Liver (tissue), 9 donors: Measurements from ENCODE around the gene STIM2. TPM values are rescaled to one million over a fixed set of nuclear protein-coding genes. Genes with fewer than 3 reads are reported as not detected.

Experiments used
- DNase-seq: peaks from one replicate; pipeline ENCODE4 v3.0.0-alpha.2; 2017; ENCODE audit warnings: low spot score
- H3K27ac ChIP-seq, 2 donors: one replicate each; pipeline ENCODE4 v1.7.0; 2013; ENCODE audit warnings: inconsistent platforms in 2 of 2, low read length in 2 of 2, control low read depth in 1 of 2, low read depth in 1 of 2, mild to moderate bottlenecking in 1 of 2
- H3K27me3 ChIP-seq, 4 donors: one replicate each; pipeline versions ENCODE4 v1.6.1 to v1.7.0; 2013; ENCODE audit warnings: low read length in 3 of 4, inconsistent platforms in 1 of 4, mild to moderate bottlenecking in 1 of 4, moderate library complexity in 1 of 4; ENCODE audit not compliant: control insufficient read depth in 4 of 4, insufficient read depth in 4 of 4
- H3K36me3 ChIP-seq, 4 donors: one replicate each; pipeline versions ENCODE4 v1.6.1 to v1.7.0; 2013; ENCODE audit warnings: low read length in 3 of 4, mild to moderate bottlenecking in 3 of 4, low read depth in 1 of 4, moderate library complexity in 1 of 4; ENCODE audit not compliant: control insufficient read depth in 4 of 4, insufficient read depth in 3 of 4
- H3K4me1 ChIP-seq, 4 donors: one replicate each; pipeline versions ENCODE4 v1.6.1 to v1.7.0; 2013; ENCODE audit warnings: low read length in 3 of 4, mild to moderate bottlenecking in 3 of 4, moderate library complexity in 1 of 4; ENCODE audit not compliant: control insufficient read depth in 4 of 4, insufficient read depth in 4 of 4
- H3K4me3 ChIP-seq, 3 donors: one replicate each; pipeline versions ENCODE4 v1.6.1 to v1.7.0; 2013; ENCODE audit warnings: low read length in 3 of 3, control low read depth in 1 of 3, low read depth in 1 of 3, mild to moderate bottlenecking in 1 of 3
- H3K9ac ChIP-seq, 2 donors: one replicate each; pipeline ENCODE4 v1.7.0; 2013; ENCODE audit warnings: low read length in 2 of 2, mild to moderate bottlenecking in 2 of 2, moderate library complexity in 2 of 2, control low read depth in 1 of 2, low read depth in 1 of 2
- H3K9me3 ChIP-seq, 4 donors: one replicate each; pipeline versions ENCODE4 v1.6.1 to v1.7.0; 2013; ENCODE audit warnings: low read length in 3 of 4; ENCODE audit not compliant: control insufficient read depth in 4 of 4
- ATF3 ChIP-seq: IDR thresholded peaks from 2 replicates; pipeline ENCODE4 v1.6.1; 2016; ENCODE audit warnings: antibody characterized with exemption
- EGR1 ChIP-seq, 2 donors: IDR thresholded peaks; 2 replicates each; pipeline ENCODE4 v1.6.1; 2016 to 2018; ENCODE audit warnings: antibody characterized with exemption in 2 of 2, low read depth in 2 of 2
- FOXA2 ChIP-seq: IDR thresholded peaks from 2 replicates; pipeline ENCODE4 v1.6.1; 2016; ENCODE audit warnings: antibody characterized with exemption
- GABPA ChIP-seq, 2 donors: IDR thresholded peaks in 1 of 2; conservative IDR thresholded peaks in 1 of 2; 2 replicates each; pipeline ENCODE4 v1.6.1; 2016; ENCODE audit warnings: antibody characterized with exemption in 2 of 2, mild to moderate bottlenecking in 1 of 2, moderate library complexity in 1 of 2
- HNF4A ChIP-seq, 2 donors: conservative IDR thresholded peaks; 2 replicates each; pipeline ENCODE4 v1.6.1; 2016; ENCODE audit warnings: antibody characterized with exemption in 2 of 2, mild to moderate bottlenecking in 2 of 2
- HNF4G ChIP-seq: IDR thresholded peaks from 2 replicates; pipeline ENCODE4 v1.6.1; 2016; ENCODE audit warnings: antibody characterized with exemption
- NR2F2 ChIP-seq: IDR thresholded peaks from 2 replicates; pipeline ENCODE4 v1.6.1; 2016; ENCODE audit warnings: antibody characterized with exemption
- REST ChIP-seq: IDR thresholded peaks from 2 replicates; pipeline ENCODE4 v1.6.1; 2016; ENCODE audit warnings: antibody characterized with exemption, mild to moderate bottlenecking
- RXRA ChIP-seq, 2 donors: IDR thresholded peaks; 2 replicates each; pipeline ENCODE4 v1.6.1; 2017 to 2018; ENCODE audit warnings: antibody characterized with exemption in 2 of 2, mild to moderate bottlenecking in 1 of 2
- SP1 ChIP-seq: IDR thresholded peaks from 2 replicates; pipeline ENCODE4 v1.6.1; 2018; ENCODE audit warnings: antibody characterized with exemption, mild to moderate bottlenecking
- TAF1 ChIP-seq: conservative IDR thresholded peaks from 2 replicates; pipeline ENCODE4 v1.6.1; 2016; ENCODE audit warnings: antibody characterized with exemption, mild to moderate bottlenecking
- YY1 ChIP-seq: IDR thresholded peaks from 2 replicates; pipeline ENCODE4 v1.6.1; 2016; ENCODE audit warnings: antibody characterized with exemption, mild to moderate bottlenecking
- WGBS: extraction: QIAGEN DNeasy Blood & Tissue Kit; methylation state at CpG from one replicate; pipeline ENCODE4 v1.1.7; 2013; 5-methylcytosine and 5-hydroxymethylcytosine counted together
- polyA plus RNA-seq, 2 donors: library from polyadenylated mRNA; stranded (reverse) in 1 of 2; unstranded in 1 of 2; fragments of 200-250 nt in 1 of 2; fragments of >200 nt in 1 of 2; fragmentation: Nextera tagmentation in 1 of 2; extraction: Ambion mirVana in 1 of 2; gene quantifications; one replicate each; pipeline versions ENCODE4 v1.2.1 to v1.2.3, GENCODE V29; 2013 to 2015
- total RNA-seq, 2 donors: library from RNA; depleted of rRNA; stranded (reverse); fragments of >200 nt; gene quantifications; one replicate each; pipeline ENCODE4 v1.2.3, GENCODE V29; 2014
- TF ChIP-seq, protein P1 (sequence below): IDR thresholded peaks from 2 replicates; pipeline ENCODE4 v1.6.1; 2016; ENCODE audit warnings: antibody characterized with exemption
- TF ChIP-seq, protein P2 (sequence below): IDR thresholded peaks from 2 replicates; pipeline ENCODE4 v1.6.1; 2016; ENCODE audit warnings: antibody characterized with exemption
- donor health status: healthy.
- donor health status: healthy.
- donor health status: healthy.
- donor health status: healthy.
- donor health status: healthy.

Gene STIM2
- total and polyA plus RNA-seq, 4 donors, result 5.4 to 11.1 (median 6.9) TPM

DNA sequence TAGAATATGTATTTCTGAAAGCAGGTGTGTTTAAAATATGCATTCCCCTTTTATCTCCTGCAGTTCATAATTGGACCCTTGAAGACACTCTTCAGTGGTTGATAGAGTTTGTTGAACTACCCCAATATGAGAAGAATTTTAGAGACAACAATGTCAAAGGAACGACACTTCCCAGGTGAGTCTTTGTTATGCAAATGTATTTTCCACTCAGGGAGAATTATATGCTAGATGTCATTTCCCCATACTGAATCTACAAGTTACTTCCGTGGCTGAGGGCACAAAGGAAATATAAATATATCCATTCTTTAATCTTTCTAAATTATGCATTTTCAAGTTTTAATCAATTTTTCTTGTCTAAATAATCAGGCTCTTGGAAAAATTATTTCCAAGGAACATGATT, 134.7 kb downstream of the STIM2 start:
- H3K36me3 ChIP-seq, result no peaks in the 10 kb centered on the region
- peaks cover 0 to 7% (median 1%) of the 10 kb centered on the region in 4 donors for H3K4me1 ChIP-seq
- WGBS, result 96% methylated on average over 2 of the region's 2 CpGs
- no peaks in the 10 kb centered on the region for H3K9me3 ChIP-seq
- TF ChIP-seq EGR1 (IDR thresholded peaks at IDR 0.05; ENCODE audit: low read depth in 2 of 2) (no peak), YY1 (no peak), NR2F2 (no peak)
- no peak overlapping the region for H3K4me3 ChIP-seq
- H3K9ac ChIP-seq, result no peak overlapping the region
- H3K27me3 ChIP-seq, result no peaks in the 10 kb centered on the region
- no peak for DNase-seq
- no peak overlapping the region for H3K27ac ChIP-seq

DNA sequence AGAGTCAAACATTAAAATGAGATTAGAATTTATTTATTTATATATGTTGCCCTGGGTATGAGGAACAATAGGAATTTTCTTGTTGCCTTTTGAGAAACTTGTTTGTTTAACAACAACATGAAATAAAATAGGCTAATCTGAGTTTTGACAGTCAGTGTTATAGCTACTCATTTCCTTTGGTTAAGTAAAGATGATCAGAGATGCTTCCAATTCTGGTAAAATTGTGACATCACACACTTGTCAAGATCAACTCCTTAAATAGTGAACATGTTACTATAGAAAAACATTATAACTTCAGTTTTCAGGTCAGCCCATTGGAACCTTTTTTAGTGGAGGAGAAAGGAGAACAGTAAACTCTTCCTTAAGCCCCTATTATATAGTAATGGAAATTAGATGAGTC, 136.1 kb downstream of the STIM2 start:
- no peak overlapping the region for H3K4me3 ChIP-seq
- H3K4me1 ChIP-seq, result peaks cover 0 to 7% (median 1%) of the 10 kb centered on the region in 4 donors
- H3K27ac ChIP-seq, result no peak overlapping the region
- no peak overlapping the region for H3K9ac ChIP-seq
- TF ChIP-seq FOXA2 (no peak), HNF4A (conservative IDR thresholded peaks at IDR 0.05) (no peak), EGR1 (IDR thresholded peaks at IDR 0.05; ENCODE audit: low read depth in 2 of 2) (no peak), HNF4G (no peak), RXRA (IDR thresholded peaks at IDR 0.05) (no peak), REST (no peak), NR2F2 (no peak), GABPA (IDR thresholded peaks at IDR 0.05 in 1 of 2, conservative IDR thresholded peaks at IDR 0.05 in 1 of 2) (no peak), TAF1 (no peak)
- TF ChIP-seq, protein P1, sequence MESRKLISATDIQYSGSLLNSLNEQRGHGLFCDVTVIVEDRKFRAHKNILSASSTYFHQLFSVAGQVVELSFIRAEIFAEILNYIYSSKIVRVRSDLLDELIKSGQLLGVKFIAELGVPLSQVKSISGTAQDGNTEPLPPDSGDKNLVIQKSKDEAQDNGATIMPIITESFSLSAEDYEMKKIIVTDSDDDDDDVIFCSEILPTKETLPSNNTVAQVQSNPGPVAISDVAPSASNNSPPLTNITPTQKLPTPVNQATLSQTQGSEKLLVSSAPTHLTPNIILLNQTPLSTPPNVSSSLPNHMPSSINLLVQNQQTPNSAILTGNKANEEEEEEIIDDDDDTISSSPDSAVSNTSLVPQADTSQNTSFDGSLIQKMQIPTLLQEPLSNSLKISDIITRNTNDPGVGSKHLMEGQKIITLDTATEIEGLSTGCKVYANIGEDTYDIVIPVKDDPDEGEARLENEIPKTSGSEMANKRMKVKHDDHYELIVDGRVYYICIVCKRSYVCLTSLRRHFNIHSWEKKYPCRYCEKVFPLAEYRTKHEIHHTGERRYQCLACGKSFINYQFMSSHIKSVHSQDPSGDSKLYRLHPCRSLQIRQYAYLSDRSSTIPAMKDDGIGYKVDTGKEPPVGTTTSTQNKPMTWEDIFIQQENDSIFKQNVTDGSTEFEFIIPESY, result no peak
- no peaks in the 10 kb centered on the region for H3K36me3 ChIP-seq
- H3K9me3 ChIP-seq, result no peaks in the 10 kb centered on the region
- DNase-seq, result no peak
- no peaks in the 10 kb centered on the region for H3K27me3 ChIP-seq

GRCh38 chr4:26999689-27000088, 139.0 kb downstream of the STIM2 start:
- Histone ChIP-seq H3K4me1 (peaks cover 0 to 4% (median 0%) of the 10 kb centered on the region in 4 donors), H3K4me3 (no peak overlapping the region), H3K27ac (no peak overlapping the region), H3K9ac (no peak overlapping the region), H3K9me3 (no peaks in the 10 kb centered on the region), H3K27me3 (no peaks in the 10 kb centered on the region), H3K36me3 (no peaks in the 10 kb centered on the region)
- DNase-seq, result no peak
- TF ChIP-seq TAF1, result no peak
- TF ChIP-seq, protein P2, sequence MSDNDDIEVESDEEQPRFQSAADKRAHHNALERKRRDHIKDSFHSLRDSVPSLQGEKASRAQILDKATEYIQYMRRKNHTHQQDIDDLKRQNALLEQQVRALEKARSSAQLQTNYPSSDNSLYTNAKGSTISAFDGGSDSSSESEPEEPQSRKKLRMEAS, result no peak
- TF ChIP-seq FOXA2, result no peak
- no peak for TF ChIP-seq SP1
- no peak for TF ChIP-seq ATF3
